Fibroblast of lung (primary cell): Measurements from ENCODE around the gene MSH6. TPM values are rescaled to one million over a fixed set of nuclear protein-coding genes. Genes with fewer than 3 reads are reported as not detected.

Experiments
- DNase-seq, 2 donors: peaks; one replicate each; pipeline versions ENCODE4 v3.0.0 to v3.0.0-alpha.2; 2010; ENCODE audit warnings: low read depth in 2 of 2
- H2AFZ ChIP-seq: 2 replicates; pipeline ENCODE4 v1.5.1; 2012; ENCODE audit warnings: low read length, control low read depth, inconsistent platforms
- H3K27ac ChIP-seq: 2 replicates; pipeline ENCODE4 v1.5.1; 2011; ENCODE audit warnings: low read length, control low read depth; ENCODE audit not compliant: insufficient read depth
- H3K27me3 ChIP-seq: 2 replicates; pipeline ENCODE4 v1.5.1; 2011; ENCODE audit warnings: mild to moderate bottlenecking, low read length; ENCODE audit not compliant: control insufficient read depth, insufficient read depth
- H3K36me3 ChIP-seq: 2 replicates; pipeline ENCODE4 v1.5.1; 2011; ENCODE audit warnings: low read length; ENCODE audit not compliant: control insufficient read depth, insufficient read depth
- H3K4me1 ChIP-seq: 2 replicates; pipeline ENCODE4 v1.5.1; 2011; ENCODE audit warnings: low read length; ENCODE audit not compliant: control insufficient read depth, insufficient read depth; ENCODE audit errors: extremely low read depth
- H3K4me2 ChIP-seq: 2 replicates; pipeline ENCODE4 v1.5.1; 2011; ENCODE audit warnings: low read length, control low read depth; ENCODE audit not compliant: insufficient read depth; ENCODE audit errors: extremely low read depth
- H3K4me3 ChIP-seq, 4 experiments: fragments of 200-600 bp in 1 of 4; sonication (generic) in 1 of 4; replicated peaks in 1 of 4; 2 replicates each; pipeline ENCODE4 v1.5.1; 2011 to 2016; ENCODE audit warnings: low read length in 4 of 4, low read depth in 3 of 4, mild to moderate bottlenecking in 3 of 4, control low read depth in 2 of 4, inconsistent platforms in 1 of 4, mixed read lengths in 1 of 4; ENCODE audit not compliant: insufficient read depth in 1 of 4; ENCODE audit errors: control extremely low read depth in 1 of 4
- H3K79me2 ChIP-seq: 2 replicates; pipeline ENCODE4 v1.5.1; 2012; ENCODE audit warnings: mild to moderate bottlenecking, low read length, inconsistent platforms; ENCODE audit not compliant: control insufficient read depth, insufficient read depth
- H3K9ac ChIP-seq: 2 replicates; pipeline ENCODE4 v1.5.1; 2011; ENCODE audit warnings: mild to moderate bottlenecking, low read length, control low read depth; ENCODE audit not compliant: insufficient read depth
- H3K9me3 ChIP-seq: 2 replicates; pipeline ENCODE4 v1.5.1; 2012; ENCODE audit warnings: low read depth, low read length; ENCODE audit not compliant: control insufficient read depth, insufficient read depth
- H4K20me1 ChIP-seq: 2 replicates; pipeline ENCODE4 v1.5.1; 2011; ENCODE audit warnings: low read length; ENCODE audit not compliant: control insufficient read depth, insufficient read depth; ENCODE audit errors: extremely low read depth
- EZH2 ChIP-seq: IDR thresholded peaks from 2 replicates; pipeline ENCODE4 v1.5.1; 2012; ENCODE audit warnings: low read length, control low read depth, mild to moderate bottlenecking; ENCODE audit errors: missing control alignments
- polyA plus RNA-seq, 2 donors: library from polyadenylated mRNA; depleted of rRNA in 1 of 2; stranded (reverse) in 1 of 2; unstranded in 1 of 2; fragments of >200 nt; gene quantifications; 2 replicates each; pipeline ENCODE4 v1.2.1, GENCODE V29; 2011 to 2012; ENCODE audit warnings: missing spikeins in 1 of 2
- total RNA-seq: library from RNA; depleted of rRNA; stranded (reverse); fragments of >200 nt; gene quantifications from 2 replicates; pipeline ENCODE4 v1.2.1, GENCODE V29; 2014
- TF ChIP-seq, protein P1 (sequence below), 2 donors: IDR thresholded peaks in 1 of 2; conservative IDR thresholded peaks in 1 of 2; 1 replicate in 1 of 2; 2 replicates in 1 of 2; pipeline ENCODE4 v1.5.1; 2011 to 2012; ENCODE audit warnings: low read length in 2 of 2, control low read depth in 1 of 2, inconsistent platforms in 1 of 2, low read depth in 1 of 2, mild to moderate bottlenecking in 1 of 2

MSH6 gene
- total and polyA plus RNA-seq, 2 donors (not counting 1 experiment from before 2014, with no cell fraction given): 29.4 to 37.9 TPM

DNA sequence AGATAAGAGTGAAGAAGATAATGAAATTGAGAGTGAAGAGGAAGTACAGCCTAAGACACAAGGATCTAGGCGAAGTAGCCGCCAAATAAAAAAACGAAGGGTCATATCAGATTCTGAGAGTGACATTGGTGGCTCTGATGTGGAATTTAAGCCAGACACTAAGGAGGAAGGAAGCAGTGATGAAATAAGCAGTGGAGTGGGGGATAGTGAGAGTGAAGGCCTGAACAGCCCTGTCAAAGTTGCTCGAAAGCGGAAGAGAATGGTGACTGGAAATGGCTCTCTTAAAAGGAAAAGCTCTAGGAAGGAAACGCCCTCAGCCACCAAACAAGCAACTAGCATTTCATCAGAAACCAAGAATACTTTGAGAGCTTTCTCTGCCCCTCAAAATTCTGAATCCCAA, 15.7 kb downstream of the MSH6 start:
- H3K27me3 ChIP-seq: no peaks in the 10 kb centered on the region
- H3K9ac ChIP-seq: no peak overlapping the region
- no peaks in the 10 kb centered on the region for H3K9me3 ChIP-seq
- H3K79me2 ChIP-seq: peaks cover 13% of the 10 kb centered on the region
- H3K4me2 ChIP-seq: no peak overlapping the region
- TF ChIP-seq, protein P1, sequence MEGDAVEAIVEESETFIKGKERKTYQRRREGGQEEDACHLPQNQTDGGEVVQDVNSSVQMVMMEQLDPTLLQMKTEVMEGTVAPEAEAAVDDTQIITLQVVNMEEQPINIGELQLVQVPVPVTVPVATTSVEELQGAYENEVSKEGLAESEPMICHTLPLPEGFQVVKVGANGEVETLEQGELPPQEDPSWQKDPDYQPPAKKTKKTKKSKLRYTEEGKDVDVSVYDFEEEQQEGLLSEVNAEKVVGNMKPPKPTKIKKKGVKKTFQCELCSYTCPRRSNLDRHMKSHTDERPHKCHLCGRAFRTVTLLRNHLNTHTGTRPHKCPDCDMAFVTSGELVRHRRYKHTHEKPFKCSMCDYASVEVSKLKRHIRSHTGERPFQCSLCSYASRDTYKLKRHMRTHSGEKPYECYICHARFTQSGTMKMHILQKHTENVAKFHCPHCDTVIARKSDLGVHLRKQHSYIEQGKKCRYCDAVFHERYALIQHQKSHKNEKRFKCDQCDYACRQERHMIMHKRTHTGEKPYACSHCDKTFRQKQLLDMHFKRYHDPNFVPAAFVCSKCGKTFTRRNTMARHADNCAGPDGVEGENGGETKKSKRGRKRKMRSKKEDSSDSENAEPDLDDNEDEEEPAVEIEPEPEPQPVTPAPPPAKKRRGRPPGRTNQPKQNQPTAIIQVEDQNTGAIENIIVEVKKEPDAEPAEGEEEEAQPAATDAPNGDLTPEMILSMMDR (conservative IDR thresholded peaks at IDR 0.05 in 1 of 2, IDR thresholded peaks at IDR 0.05 in 1 of 2; ENCODE audit: low read depth in 1 of 2, low read length in 2 of 2): no peak
- TF ChIP-seq EZH2: no peak
- no peaks in the 10 kb centered on the region for H4K20me1 ChIP-seq
- no peak overlapping the region for H3K27ac ChIP-seq
- no peak for DNase-seq
- H3K36me3 ChIP-seq: peaks cover 24% of the 10 kb centered on the region
- no peaks in the 10 kb centered on the region for H3K4me1 ChIP-seq
- no peak overlapping the region for H2AFZ ChIP-seq
- H3K4me3 ChIP-seq: no peak overlapping the region

DNA sequence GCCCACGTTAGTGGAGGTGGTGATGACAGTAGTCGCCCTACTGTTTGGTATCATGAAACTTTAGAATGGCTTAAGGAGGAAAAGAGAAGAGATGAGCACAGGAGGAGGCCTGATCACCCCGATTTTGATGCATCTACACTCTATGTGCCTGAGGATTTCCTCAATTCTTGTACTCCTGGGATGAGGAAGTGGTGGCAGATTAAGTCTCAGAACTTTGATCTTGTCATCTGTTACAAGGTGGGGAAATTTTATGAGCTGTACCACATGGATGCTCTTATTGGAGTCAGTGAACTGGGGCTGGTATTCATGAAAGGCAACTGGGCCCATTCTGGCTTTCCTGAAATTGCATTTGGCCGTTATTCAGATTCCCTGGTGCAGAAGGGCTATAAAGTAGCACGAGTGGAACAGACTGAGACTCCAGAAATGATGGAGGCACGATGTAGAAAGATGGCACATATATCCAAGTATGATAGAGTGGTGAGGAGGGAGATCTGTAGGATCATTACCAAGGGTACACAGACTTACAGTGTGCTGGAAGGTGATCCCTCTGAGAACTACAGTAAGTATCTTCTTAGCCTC, 16.2 kb downstream of the MSH6 start:
- TF ChIP-seq, protein P1 (conservative IDR thresholded peaks at IDR 0.05 in 1 of 2, IDR thresholded peaks at IDR 0.05 in 1 of 2; ENCODE audit: low read depth in 1 of 2, low read length in 2 of 2): no peak
- no peak for TF ChIP-seq EZH2
- no peak for DNase-seq
- Histone ChIP-seq H2AFZ (no peak overlapping the region), H3K9me3 (no peaks in the 10 kb centered on the region), H4K20me1 (no peaks in the 10 kb centered on the region), H3K36me3 (peaks cover 24% of the 10 kb centered on the region), H3K4me1 (no peaks in the 10 kb centered on the region), H3K79me2 (peaks cover 13% of the 10 kb centered on the region), H3K4me3 (no peak overlapping the region), H3K4me2 (no peak overlapping the region), H3K27me3 (no peaks in the 10 kb centered on the region), H3K27ac (no peak overlapping the region), H3K9ac (no peak overlapping the region)

DNA sequence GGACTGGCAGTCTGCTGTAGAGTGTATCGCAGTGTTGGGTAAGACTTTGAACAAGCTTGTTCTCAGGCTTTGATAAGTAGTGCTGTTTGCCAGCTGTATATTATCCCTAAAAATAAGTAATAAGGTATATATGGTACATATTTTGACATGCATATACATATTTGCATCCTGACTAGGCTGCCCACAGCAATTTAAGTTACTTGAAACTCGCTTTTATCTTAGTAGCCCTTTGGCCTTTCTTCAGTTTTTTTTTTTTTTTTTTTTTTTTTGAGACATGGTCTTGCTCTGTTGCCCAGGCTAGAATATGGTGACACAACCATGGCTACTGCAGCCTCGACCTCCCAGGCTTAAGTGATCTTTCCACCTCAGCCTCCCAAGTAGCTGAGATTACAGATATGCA, 18.2 kb downstream of the MSH6 start:
- Histone ChIP-seq H2AFZ (no peak overlapping the region), H3K4me2 (no peak overlapping the region), H3K9me3 (no peaks in the 10 kb centered on the region), H3K79me2 (peaks cover 2% of the 10 kb centered on the region), H3K36me3 (peaks cover 25% of the 10 kb centered on the region), H4K20me1 (no peaks in the 10 kb centered on the region), H3K4me1 (no peaks in the 10 kb centered on the region), H3K27me3 (no peaks in the 10 kb centered on the region), H3K4me3 (no peak overlapping the region), H3K9ac (no peak overlapping the region), H3K27ac (no peak overlapping the region)
- DNase-seq: no peak
- no peak for TF ChIP-seq EZH2
